Activated T-cell treated with anti-CD3 and anti-CD28 coated beads, Interleukin-2, amount 50 U/mL, for 24 hours (primary cell): Measurements from ENCODE around the gene OLFML1.

Source experiments
- DNase-seq: peaks from one replicate; pipeline ENCODE4 v3.0.0-alpha.2; 2020
- H3K27ac Mint-ChIP-seq: 2 replicates; pipeline ENCODE4 v1.8.0; 2020; ENCODE audit warnings: mild to moderate bottlenecking, mixed read lengths
- H3K27me3 Mint-ChIP-seq: 2 replicates; pipeline ENCODE4 v1.8.0; 2020; ENCODE audit warnings: mixed read lengths
- H3K36me3 Mint-ChIP-seq: 2 replicates; pipeline ENCODE4 v1.8.0; 2020; ENCODE audit warnings: low read depth, mixed read lengths
- H3K4me1 Mint-ChIP-seq: 2 replicates; pipeline ENCODE4 v1.8.0; 2020; ENCODE audit warnings: low read depth, mixed read lengths
- H3K4me3 Mint-ChIP-seq: 2 replicates; pipeline ENCODE4 v1.8.0; 2020; ENCODE audit warnings: mild to moderate bottlenecking, moderate library complexity, mixed read lengths
- H3K9me3 Mint-ChIP-seq: 2 replicates; pipeline ENCODE4 v1.8.0; 2020; ENCODE audit warnings: mixed read lengths

OLFML1 gene

DNA sequence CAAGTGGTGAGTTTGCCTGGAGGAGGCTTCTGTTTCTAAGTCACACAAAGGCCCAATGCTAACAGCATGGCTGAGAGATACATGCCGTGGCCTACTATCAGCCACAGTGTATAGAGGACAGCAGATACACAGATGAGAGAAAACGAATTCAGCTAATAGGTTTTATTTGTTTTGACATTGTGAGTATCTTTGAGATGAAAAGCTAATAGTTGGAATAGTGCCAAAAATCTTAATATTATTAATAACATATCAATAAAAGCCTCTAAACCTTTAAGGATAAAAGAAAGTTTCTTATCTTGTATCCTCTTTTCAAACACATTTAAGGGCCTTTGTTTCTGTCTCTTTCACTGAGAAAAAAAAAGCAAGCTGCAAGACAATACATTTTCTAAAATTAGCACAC lies 30.5 kb upstream of the OLFML1 start:
- no peaks in the 10 kb centered on the region for H3K36me3 Mint-ChIP-seq
- no peaks in the 10 kb centered on the region for H3K9me3 Mint-ChIP-seq
- no peaks in the 10 kb centered on the region for H3K27me3 Mint-ChIP-seq
- no peak overlapping the region for H3K27ac Mint-ChIP-seq
- no peak overlapping the region for H3K4me3 Mint-ChIP-seq
- no peaks in the 10 kb centered on the region for H3K4me1 Mint-ChIP-seq
- no peak for DNase-seq

- no peaks in the 10 kb centered on the region for H3K9me3 Mint-ChIP-seq
- DNase-seq, result no peak
- H3K27ac Mint-ChIP-seq, result no peak overlapping the region
- H3K4me1 Mint-ChIP-seq, result peaks cover under 1% of the 10 kb centered on the region
- no peaks in the 10 kb centered on the region for H3K36me3 Mint-ChIP-seq
- H3K27me3 Mint-ChIP-seq, result no peaks in the 10 kb centered on the region
- no peak overlapping the region for H3K4me3 Mint-ChIP-seq
These were observed 28.1 kb upstream of the OLFML1 start for GRCh38 chr11:7457211-7457610.

- Mint-ChIP-seq H3K27me3 (no peaks in the 10 kb centered on the region), H3K4me1 (peaks cover 9% of the 10 kb centered on the region), H3K9me3 (no peaks in the 10 kb centered on the region), H3K27ac (no peak overlapping the region), H3K36me3 (no peaks in the 10 kb centered on the region), H3K4me3 (no peak overlapping the region)
- no peak for DNase-seq
These were observed 22.6 kb upstream of the OLFML1 start for GRCh38 chr11:7462706-7463105.

DNA sequence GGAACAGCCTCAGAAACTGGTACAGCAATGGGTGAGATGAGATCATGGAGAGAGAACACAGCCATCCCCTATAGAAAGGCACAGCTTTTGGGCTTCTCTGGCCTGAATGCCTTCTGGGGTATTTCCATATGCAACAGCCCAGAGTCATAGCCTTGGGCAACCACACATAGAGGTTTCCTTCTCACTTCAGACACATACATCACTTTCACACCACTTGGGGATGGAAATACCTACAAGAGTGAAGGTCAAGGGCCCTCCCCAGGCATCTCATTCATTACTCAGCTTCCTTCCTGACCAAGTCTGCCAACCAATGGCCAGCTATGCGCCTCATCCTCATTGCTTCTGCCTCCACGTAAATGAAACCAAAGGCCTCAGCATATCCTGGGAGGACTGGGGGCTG lies 17.7 kb upstream of the OLFML1 start:
- Mint-ChIP-seq H3K4me1 (peaks cover 9% of the 10 kb centered on the region), H3K4me3 (no peak overlapping the region), H3K36me3 (no peaks in the 10 kb centered on the region), H3K9me3 (no peaks in the 10 kb centered on the region), H3K27me3 (no peaks in the 10 kb centered on the region), H3K27ac (no peak overlapping the region)
- DNase-seq, result no peak

DNA sequence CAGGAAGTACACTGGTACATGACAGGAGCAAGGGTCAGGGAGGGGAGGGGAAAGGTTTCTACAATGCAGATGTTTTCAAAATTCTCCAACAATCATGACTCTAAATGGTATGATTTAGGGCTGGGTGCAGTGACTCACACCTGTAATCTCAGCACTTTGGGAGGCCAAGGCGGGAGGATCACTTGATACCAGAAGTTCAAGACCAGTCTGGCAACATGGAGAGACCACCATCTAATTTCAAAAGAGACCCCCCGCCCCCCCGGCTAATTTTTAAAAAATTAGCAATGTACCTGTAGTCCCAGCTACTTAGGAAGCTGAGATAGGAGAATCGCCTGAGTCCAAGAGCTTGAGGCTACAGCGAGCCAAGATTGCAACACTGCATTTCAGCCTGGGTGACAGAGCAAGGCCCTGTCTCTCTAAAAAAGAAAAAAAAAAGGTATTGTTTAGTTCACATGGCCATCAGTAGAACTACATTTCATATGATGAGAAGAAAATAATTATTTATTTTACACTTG lies 15.9 kb upstream of the OLFML1 start:
- no peaks in the 10 kb centered on the region for H3K27me3 Mint-ChIP-seq
- peaks cover 2% of the 10 kb centered on the region for H3K4me1 Mint-ChIP-seq
- no peak overlapping the region for H3K4me3 Mint-ChIP-seq
- no peak for DNase-seq
- no peaks in the 10 kb centered on the region for H3K9me3 Mint-ChIP-seq
- H3K27ac Mint-ChIP-seq, result no peak overlapping the region
- no peaks in the 10 kb centered on the region for H3K36me3 Mint-ChIP-seq

DNA sequence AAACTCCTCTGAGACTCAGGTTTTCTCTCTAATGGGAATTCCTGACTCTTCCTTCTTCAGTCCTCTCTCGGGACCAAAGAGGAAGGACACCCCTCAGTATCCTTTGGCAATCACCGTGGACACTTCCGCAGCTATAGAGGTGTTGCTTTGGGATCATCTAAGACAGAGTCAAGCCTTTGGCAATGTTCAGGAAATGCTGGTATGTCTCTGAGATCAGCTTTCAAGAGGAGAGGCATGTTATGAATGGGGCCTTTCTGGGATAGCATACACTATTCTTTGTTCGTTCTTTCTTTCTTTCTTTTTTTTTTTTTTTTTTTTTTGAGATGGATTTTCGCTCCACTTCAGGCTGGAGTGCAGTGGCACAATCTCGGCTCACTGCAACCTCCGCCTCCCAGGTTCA lies 14.2 kb upstream of the OLFML1 start:
- H3K27me3 Mint-ChIP-seq, result no peaks in the 10 kb centered on the region
- H3K27ac Mint-ChIP-seq, result no peak overlapping the region
- no peaks in the 10 kb centered on the region for H3K36me3 Mint-ChIP-seq
- peaks cover 2% of the 10 kb centered on the region for H3K4me1 Mint-ChIP-seq
- no peaks in the 10 kb centered on the region for H3K9me3 Mint-ChIP-seq
- no peak overlapping the region for H3K4me3 Mint-ChIP-seq
- no peak for DNase-seq

- H3K9me3 Mint-ChIP-seq, result no peaks in the 10 kb centered on the region
- H3K27ac Mint-ChIP-seq, result no peak overlapping the region
These were observed 11.6 kb upstream of the OLFML1 start for GRCh38 chr11:7473717-7474116.

GRCh38 chr11:7480113-7480512 lies 5.2 kb upstream of the OLFML1 start:
- H3K36me3 Mint-ChIP-seq, result no peaks in the 10 kb centered on the region
- no peak overlapping the region for H3K4me3 Mint-ChIP-seq
- no peak for DNase-seq
- no peaks in the 10 kb centered on the region for H3K27me3 Mint-ChIP-seq
- no peaks in the 10 kb centered on the region for H3K4me1 Mint-ChIP-seq
- no peaks in the 10 kb centered on the region for H3K9me3 Mint-ChIP-seq
- H3K27ac Mint-ChIP-seq, result no peak overlapping the region

More at GRCh38 chr11:7473717-7474116, 11.6 kb upstream of the OLFML1 start:
- Mint-ChIP-seq H3K4me3 (no peak overlapping the region), H3K27me3 (no peaks in the 10 kb centered on the region), H3K36me3 (no peaks in the 10 kb centered on the region), H3K4me1 (no peaks in the 10 kb centered on the region)
- no peak for DNase-seq

- Mint-ChIP-seq H3K4me3 (no peak overlapping the region), H3K27ac (no peak overlapping the region), H3K4me1 (no peaks in the 10 kb centered on the region), H3K36me3 (no peaks in the 10 kb centered on the region), H3K27me3 (no peaks in the 10 kb centered on the region), H3K9me3 (no peaks in the 10 kb centered on the region)
- DNase-seq, result no peak
These were observed 1.2 kb upstream of the OLFML1 start for GRCh38 chr11:7484131-7484530.

GRCh38 chr11:7484645-7485044 lies 661 bp upstream of the OLFML1 start:
- H3K4me3 Mint-ChIP-seq, result no peak overlapping the region
- H3K27ac Mint-ChIP-seq, result no peak overlapping the region
- H3K9me3 Mint-ChIP-seq, result no peaks in the 10 kb centered on the region
- H3K27me3 Mint-ChIP-seq, result no peaks in the 10 kb centered on the region
- H3K4me1 Mint-ChIP-seq, result no peaks in the 10 kb centered on the region
- DNase-seq, result no peak
- H3K36me3 Mint-ChIP-seq, result no peaks in the 10 kb centered on the region

- H3K27me3 Mint-ChIP-seq, result no peaks in the 10 kb centered on the region
- no peak overlapping the region for H3K27ac Mint-ChIP-seq
- H3K36me3 Mint-ChIP-seq, result no peaks in the 10 kb centered on the region
- H3K9me3 Mint-ChIP-seq, result no peaks in the 10 kb centered on the region
- DNase-seq, result no peak
- no peak overlapping the region for H3K4me3 Mint-ChIP-seq
- H3K4me1 Mint-ChIP-seq, result no peaks in the 10 kb centered on the region
These were observed 933 bp downstream of the OLFML1 start for GRCh38 chr11:7486098-7486780.

DNA sequence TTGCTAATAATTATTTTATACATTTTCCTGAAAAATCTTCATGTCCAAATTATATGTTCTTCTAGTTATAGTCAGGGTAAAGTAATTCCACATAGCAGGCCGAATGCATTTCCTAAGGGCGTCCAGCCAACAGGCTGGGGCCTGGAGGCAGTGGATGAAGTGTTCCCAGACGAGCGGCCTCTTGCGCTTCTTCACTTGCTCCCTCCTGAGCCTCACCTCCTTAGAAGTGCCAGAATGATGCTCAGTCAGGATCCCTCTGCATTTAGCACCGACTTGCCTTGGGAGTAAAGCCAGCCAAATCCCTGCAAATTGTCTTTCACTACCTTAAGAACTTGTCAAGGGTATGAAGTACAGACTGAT lies 1.5 kb downstream of the OLFML1 start:
- no peak overlapping the region for H3K4me3 Mint-ChIP-seq
- no peaks in the 10 kb centered on the region for H3K36me3 Mint-ChIP-seq
- H3K9me3 Mint-ChIP-seq, result no peaks in the 10 kb centered on the region
- no peak overlapping the region for H3K27ac Mint-ChIP-seq
- no peak for DNase-seq
- H3K4me1 Mint-ChIP-seq, result no peaks in the 10 kb centered on the region
- no peaks in the 10 kb centered on the region for H3K27me3 Mint-ChIP-seq

GRCh38 chr11:7487360-7487759 lies 2.1 kb downstream of the OLFML1 start:
- Mint-ChIP-seq H3K4me3 (no peak overlapping the region), H3K27ac (no peak overlapping the region), H3K27me3 (no peaks in the 10 kb centered on the region), H3K36me3 (no peaks in the 10 kb centered on the region), H3K9me3 (no peaks in the 10 kb centered on the region), H3K4me1 (no peaks in the 10 kb centered on the region)
- no peak for DNase-seq

DNA sequence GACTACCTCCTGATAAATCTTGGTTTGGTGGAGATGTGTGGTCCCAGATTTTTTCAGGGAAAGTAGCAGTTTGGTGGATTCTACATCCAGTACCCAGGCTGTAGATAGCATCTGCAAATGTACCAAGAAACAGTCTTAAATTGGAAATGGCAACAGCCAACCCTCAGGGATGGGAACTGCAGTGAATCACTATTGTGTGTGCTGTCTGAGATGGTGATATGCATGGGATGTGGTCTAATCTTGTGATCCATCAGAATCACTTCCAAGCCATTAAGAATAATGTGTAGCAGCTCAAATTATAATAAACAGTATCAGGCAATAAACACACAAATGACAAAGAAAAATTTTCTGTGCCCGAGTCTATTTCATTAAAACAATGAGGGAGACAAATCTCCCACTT lies 3.4 kb downstream of the OLFML1 start:
- Mint-ChIP-seq H3K36me3 (no peaks in the 10 kb centered on the region), H3K9me3 (no peaks in the 10 kb centered on the region), H3K4me3 (no peak overlapping the region), H3K4me1 (no peaks in the 10 kb centered on the region), H3K27me3 (peaks cover under 1% of the 10 kb centered on the region), H3K27ac (no peak overlapping the region)
- DNase-seq, result no peak

- Mint-ChIP-seq H3K36me3 (no peaks in the 10 kb centered on the region), H3K4me1 (no peaks in the 10 kb centered on the region), H3K27ac (no peak overlapping the region), H3K27me3 (peaks cover 5% of the 10 kb centered on the region), H3K4me3 (no peak overlapping the region), H3K9me3 (no peaks in the 10 kb centered on the region)
- DNase-seq, result no peak
These were observed 4.1 kb downstream of the OLFML1 start for GRCh38 chr11:7489376-7489775.

DNA sequence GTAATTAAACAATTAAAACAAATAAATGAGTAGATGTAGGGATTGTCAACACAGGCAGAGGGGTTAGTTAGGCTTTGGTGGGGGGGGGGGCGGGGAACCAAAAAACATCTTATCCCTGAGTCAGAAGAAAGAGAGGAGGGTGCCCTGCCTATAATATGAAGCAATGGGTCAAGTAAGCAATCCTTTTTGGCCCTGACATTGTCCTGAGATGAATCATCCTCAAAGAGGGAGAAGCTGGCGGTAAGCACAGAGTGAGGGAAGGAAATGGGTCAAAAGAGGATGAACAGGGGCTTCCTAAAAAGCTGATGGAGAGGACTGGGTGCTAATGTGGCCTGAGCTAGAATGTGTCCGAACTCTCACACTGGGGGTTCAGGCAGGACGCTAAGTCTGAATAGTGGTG lies 4.7 kb downstream of the OLFML1 start:
- no peak overlapping the region for H3K4me3 Mint-ChIP-seq
- H3K36me3 Mint-ChIP-seq, result no peaks in the 10 kb centered on the region
- peaks cover 6% of the 10 kb centered on the region for H3K27me3 Mint-ChIP-seq

More for the DNA sequence above, 4.7 kb downstream of the OLFML1 start:
- DNase-seq, result no peak
- Mint-ChIP-seq H3K4me1 (no peaks in the 10 kb centered on the region), H3K27ac (no peak overlapping the region), H3K9me3 (no peaks in the 10 kb centered on the region)
